ENCODE results near the gene GET4. TPM values are rescaled to one million over a fixed set of nuclear protein-coding genes. Genes with fewer than 3 reads are reported as not detected.

GET4 gene
- total and polyA plus RNA-seq, 2 of the 13 experiments (the other 11 are each of a cell fraction or from before 2014, with no cell fraction given), result 28.2 to 35.2 TPM

DNA sequence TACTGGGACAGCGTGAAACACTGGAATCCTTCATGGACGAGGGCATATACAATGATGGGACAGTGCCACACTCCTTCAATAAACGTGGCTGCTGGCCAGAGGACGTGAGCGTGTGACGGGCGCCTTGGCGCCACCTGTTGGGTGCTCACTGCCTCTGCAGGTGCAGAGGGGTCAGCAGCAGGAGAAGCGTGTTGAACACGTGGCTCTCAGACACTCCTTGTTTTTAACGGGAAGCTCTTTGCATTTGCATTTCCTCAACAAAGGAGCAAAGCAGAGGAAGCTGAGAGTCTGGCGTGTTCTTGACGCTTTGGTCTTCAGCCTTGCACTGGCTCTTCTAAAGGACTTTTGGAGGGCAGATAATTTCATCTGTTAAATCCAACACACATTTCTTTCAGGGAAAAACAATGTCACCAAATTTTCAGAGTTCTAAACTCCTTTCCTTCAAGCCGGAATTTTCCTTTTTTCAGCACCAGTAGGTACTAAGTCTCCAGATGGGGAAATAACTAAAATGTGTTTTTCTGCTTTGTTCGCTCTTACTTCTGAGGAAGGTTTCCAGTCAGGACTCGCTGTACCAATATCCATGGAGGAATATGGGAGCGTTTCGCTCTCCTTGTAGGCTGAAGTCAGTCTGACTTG, 2.9 kb upstream of the GET4 start (continued):
- TF ChIP-seq, protein P1, sequence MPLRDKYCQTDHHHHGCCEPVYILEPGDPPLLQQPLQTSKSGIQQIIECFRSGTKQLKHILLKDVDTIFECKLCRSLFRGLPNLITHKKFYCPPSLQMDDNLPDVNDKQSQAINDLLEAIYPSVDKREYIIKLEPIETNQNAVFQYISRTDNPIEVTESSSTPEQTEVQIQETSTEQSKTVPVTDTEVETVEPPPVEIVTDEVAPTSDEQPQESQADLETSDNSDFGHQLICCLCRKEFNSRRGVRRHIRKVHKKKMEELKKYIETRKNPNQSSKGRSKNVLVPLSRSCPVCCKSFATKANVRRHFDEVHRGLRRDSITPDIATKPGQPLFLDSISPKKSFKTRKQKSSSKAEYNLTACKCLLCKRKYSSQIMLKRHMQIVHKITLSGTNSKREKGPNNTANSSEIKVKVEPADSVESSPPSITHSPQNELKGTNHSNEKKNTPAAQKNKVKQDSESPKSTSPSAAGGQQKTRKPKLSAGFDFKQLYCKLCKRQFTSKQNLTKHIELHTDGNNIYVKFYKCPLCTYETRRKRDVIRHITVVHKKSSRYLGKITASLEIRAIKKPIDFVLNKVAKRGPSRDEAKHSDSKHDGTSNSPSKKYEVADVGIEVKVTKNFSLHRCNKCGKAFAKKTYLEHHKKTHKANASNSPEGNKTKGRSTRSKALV (CRISPR knock-in tag; IDR thresholded peaks at IDR 0.05), result peak; percentile 95
- TF ChIP-seq MAFG (CRISPR knock-in tag; IDR thresholded peaks at IDR 0.05) (0 out of 2 replicates have a peak, but pooled peaks have one; percentile 18), NRL (CRISPR knock-in tag; IDR thresholded peaks at IDR 0.05; ENCODE audit: borderline replicate concordance) (no peak), ZNF274 (CRISPR knock-in tag; IDR thresholded peaks at IDR 0.05) (peak; percentile 89), ZNF720 (CRISPR knock-in tag; IDR thresholded peaks at IDR 0.05) (no peak), TCF12 (IDR thresholded peaks at IDR 0.05) (no peak), TCF12 (CRISPR knock-in tag; IDR thresholded peaks at IDR 0.05) (no peak), ARNT2 (CRISPR knock-in tag; IDR thresholded peaks at IDR 0.05; ENCODE audit: low read depth) (peak; percentile 63; the same call in 1 of the 2 replicates), XRCC5 (optimal IDR thresholded peaks at IDR 0.05; ENCODE audit: low read length) (peak; percentile 88), ZNF563 (CRISPR knock-in tag; IDR thresholded peaks at IDR 0.05) (peak; percentile 92; the same call in 1 of the 2 replicates), ZNF564 (CRISPR knock-in tag; IDR thresholded peaks at IDR 0.05) (peak; percentile 40; the same call in 1 of the 2 replicates), CBX1 (IDR thresholded peaks at IDR 0.05; ENCODE audit: low read depth) (no peak), FOXA3 (CRISPR knock-in tag; IDR thresholded peaks at IDR 0.05) (peak; percentile 77), ZNF552 (CRISPR knock-in tag; IDR thresholded peaks at IDR 0.05; ENCODE audit: borderline replicate concordance) (no peak), WIZ (CRISPR knock-in tag; IDR thresholded peaks at IDR 0.05) (no peak), ZBTB7A (CRISPR knock-in tag; IDR thresholded peaks at IDR 0.05) (peak; percentile 86; the same call in 1 of the 2 replicates)
- TF ChIP-seq, protein P2, sequence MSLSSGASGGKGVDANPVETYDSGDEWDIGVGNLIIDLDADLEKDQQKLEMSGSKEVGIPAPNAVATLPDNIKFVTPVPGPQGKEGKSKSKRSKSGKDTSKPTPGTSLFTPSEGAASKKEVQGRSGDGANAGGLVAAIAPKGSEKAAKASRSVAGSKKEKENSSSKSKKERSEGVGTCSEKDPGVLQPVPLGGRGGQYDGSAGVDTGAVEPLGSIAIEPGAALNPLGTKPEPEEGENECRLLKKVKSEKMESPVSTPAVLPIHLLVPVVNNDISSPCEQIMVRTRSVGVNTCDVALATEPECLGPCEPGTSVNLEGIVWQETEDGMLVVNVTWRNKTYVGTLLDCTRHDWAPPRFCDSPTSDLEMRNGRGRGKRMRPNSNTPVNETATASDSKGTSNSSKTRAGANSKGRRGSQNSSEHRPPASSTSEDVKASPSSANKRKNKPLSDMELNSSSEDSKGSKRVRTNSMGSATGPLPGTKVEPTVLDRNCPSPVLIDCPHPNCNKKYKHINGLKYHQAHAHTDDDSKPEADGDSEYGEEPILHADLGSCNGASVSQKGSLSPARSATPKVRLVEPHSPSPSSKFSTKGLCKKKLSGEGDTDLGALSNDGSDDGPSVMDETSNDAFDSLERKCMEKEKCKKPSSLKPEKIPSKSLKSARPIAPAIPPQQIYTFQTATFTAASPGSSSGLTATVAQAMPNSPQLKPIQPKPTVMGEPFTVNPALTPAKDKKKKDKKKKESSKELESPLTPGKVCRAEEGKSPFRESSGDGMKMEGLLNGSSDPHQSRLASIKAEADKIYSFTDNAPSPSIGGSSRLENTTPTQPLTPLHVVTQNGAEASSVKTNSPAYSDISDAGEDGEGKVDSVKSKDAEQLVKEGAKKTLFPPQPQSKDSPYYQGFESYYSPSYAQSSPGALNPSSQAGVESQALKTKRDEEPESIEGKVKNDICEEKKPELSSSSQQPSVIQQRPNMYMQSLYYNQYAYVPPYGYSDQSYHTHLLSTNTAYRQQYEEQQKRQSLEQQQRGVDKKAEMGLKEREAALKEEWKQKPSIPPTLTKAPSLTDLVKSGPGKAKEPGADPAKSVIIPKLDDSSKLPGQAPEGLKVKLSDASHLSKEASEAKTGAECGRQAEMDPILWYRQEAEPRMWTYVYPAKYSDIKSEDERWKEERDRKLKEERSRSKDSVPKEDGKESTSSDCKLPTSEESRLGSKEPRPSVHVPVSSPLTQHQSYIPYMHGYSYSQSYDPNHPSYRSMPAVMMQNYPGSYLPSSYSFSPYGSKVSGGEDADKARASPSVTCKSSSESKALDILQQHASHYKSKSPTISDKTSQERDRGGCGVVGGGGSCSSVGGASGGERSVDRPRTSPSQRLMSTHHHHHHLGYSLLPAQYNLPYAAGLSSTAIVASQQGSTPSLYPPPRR (CRISPR knock-in tag; IDR thresholded peaks at IDR 0.05; ENCODE audit: borderline replicate concordance), result peak; percentile 50; the same call in 1 of the 2 replicates
- TF ChIP-seq, protein P3, sequence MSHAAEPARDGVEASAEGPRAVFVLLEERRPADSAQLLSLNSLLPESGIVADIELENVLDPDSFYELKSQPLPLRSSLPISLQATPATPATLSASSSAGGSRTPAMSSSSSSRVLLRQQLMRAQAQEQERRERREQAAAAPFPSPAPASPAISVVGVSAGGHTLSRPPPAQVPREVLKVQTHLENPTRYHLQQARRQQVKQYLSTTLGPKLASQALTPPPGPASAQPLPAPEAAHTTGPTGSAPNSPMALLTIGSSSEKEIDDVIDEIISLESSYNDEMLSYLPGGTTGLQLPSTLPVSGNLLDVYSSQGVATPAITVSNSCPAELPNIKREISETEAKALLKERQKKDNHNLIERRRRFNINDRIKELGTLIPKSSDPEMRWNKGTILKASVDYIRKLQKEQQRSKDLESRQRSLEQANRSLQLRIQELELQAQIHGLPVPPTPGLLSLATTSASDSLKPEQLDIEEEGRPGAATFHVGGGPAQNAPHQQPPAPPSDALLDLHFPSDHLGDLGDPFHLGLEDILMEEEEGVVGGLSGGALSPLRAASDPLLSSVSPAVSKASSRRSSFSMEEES (CRISPR knock-in tag; IDR thresholded peaks at IDR 0.05), result peak; percentile 92
- TF ChIP-seq, protein P4, sequence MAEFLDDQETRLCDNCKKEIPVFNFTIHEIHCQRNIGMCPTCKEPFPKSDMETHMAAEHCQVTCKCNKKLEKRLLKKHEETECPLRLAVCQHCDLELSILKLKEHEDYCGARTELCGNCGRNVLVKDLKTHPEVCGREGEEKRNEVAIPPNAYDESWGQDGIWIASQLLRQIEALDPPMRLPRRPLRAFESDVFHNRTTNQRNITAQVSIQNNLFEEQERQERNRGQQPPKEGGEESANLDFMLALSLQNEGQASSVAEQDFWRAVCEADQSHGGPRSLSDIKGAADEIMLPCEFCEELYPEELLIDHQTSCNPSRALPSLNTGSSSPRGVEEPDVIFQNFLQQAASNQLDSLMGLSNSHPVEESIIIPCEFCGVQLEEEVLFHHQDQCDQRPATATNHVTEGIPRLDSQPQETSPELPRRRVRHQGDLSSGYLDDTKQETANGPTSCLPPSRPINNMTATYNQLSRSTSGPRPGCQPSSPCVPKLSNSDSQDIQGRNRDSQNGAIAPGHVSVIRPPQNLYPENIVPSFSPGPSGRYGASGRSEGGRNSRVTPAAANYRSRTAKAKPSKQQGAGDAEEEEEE (CRISPR knock-in tag; IDR thresholded peaks at IDR 0.05; ENCODE audit: borderline replicate concordance), result no peak

Data from HepG2 (cell line).